ENCODE results near the gene UBD.

UBD gene

DNA sequence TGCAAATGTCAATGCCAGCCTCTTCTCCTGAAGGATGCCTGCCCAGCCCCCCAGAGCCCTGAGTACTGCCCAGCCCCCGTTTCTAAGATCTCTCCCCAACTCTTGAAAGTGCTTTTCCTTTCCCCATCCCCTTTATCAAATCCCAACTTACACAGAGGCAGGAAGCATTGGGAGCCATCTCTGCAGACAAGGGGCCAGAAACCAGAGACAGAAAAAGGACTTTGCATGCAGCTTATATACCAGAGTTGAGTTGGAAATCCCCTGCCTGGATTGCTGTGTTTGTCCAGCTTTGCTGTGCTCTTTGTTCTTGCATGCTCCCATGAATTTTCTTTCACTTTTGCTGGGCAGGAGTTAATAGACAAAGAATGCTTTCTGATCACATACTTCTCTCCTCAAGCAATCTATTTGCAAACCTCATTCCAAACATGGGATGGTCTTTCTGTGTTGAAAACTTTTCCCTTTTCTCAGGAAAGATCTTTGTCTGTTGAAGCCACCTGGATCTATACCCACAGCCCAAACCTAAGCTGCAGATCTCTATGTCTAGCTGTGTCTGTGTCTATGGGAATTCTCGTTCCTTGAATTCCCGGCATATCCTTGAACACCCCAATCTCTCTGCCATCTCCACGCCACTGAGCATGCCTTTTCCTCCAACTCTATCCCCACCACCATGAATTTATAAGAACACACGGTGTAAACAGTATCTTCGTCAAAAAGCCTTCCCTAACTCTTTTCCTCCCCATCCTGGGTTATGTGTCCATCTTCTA, at the start of gene UBD:
TSS of gene UBD (minus strand) at position 209 of the 764 bp plus-strand sequence. CDS start at position 178, 31 bp downstream.
- DNase-seq: no peak

DNA sequence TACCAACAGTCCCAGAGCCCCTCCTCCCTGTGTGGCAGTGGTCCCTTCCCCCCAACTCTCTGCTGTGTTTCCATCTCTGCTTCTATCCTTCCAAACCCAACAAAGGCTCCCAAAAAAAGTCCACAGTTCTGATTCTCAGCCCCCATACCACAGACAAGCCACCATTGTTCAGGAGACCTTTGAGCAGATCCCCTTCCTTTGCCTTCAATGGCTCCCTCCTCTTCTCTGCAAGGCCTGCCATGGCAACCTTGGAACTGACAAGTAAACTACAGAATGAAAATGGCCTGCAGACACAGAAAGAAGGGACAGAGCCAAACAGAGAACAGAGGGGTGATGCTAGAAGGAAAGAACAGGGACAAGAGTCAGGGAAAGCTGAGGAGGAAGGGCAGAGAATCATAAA, 48.6 kb upstream of the UBD start:
- DNase-seq: no peak

DNA sequence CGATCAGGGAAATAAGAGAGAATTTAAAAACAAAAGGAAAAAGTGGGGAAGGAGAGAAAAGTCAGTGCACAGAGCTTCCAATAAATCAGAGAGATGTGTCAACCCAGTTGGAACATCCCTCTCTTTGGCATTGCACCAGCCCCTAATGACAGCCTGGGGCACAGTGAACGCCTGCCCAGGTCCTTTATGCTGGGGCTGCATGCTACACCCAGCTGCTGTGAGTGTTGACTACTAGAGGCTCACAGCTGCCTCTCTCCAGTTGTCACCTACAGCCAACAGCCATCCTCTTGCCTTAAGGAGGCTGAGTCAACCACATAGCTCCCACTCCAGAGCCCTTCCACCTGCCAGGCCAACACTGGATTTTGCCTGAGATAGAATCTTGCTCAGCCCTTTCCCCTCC, 44.4 kb upstream of the UBD start:
- DNase-seq: no peak

DNA sequence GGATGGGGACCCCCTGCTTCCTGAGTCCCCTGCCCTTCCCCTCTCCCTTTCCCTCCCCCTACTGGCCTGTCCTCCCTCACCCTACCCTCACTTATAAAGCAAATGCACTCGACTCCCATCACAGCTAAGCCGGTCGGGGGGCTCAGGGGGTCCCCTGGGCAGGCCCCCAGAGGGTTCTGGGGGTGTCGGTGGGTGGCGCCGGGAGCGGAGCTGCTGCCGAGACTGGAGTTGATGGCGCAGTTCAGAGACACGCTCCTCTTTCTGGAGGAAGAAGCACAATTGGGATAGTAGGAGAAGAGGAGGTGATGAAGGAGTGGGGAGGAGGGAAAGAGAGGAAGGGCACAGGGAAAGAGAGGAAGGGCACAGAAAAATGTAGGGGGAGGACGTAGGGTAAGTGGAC, 43.9 kb upstream of the UBD start:
- DNase-seq: no peak

DNA sequence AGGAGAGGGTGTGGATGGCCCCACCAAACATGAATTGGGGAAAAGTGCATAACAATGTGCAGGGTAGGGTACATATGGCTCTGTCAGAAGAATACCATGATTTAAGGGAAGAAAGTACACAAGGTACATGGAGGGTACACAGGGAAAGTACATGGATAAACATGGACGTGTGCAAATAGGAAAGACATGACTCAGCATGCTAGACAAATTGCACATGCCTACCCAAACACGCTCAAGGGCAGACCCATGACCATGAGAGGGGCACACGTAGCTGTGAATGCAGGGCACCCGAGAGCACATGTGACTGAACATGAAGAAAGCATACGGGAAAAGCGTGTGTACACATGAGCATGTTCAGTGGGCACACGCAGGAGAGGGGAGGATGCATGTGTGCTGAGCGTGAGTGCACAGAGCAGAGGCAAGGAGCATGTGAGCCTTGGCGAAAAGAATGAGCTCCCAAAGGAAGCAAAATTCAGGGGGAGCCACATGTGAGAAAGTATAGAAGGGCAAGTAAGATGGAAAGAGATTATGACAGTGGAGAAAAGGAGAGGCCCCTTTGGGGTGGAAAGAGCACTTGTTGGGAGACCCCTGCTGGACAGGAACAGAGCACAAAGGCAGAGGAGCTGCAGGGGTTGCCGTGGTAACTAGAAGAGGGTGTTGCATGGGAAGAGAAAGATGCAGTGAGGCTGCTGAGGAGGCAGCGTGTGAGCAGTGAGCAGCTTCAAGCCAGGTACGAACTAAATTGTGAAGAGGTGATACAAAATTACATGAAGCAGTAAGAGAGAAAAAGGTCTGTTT, 43.2 kb upstream of the UBD start:
- DNase-seq: no peak

DNA sequence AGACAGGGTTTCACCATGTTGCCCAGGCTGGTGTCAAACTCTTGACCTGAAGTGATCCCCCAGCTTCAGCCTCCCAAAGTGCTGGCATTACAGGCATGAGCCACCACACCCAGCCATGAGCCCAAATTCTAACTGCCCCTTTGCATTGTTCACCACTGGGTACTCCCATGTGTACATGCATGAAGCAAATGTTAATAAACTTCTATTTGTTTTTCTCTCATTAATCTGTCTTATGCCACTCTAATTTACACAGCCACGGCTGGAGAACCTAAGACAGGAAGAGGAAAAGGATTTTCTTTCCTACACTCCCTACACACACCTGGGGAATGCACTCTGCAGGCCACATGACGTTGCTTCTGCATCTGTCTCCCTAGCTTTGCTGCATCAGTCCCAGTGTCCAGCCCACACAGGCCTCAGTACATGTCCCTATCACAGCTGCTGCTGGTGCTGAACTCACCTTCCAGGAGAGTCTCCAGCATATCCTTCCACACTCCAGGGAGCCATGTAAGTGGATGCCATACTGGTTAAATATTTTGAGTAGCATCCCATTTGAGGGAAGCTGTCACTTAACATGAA, 38.7 kb upstream of the UBD start:
- DNase-seq: no peak

DNA sequence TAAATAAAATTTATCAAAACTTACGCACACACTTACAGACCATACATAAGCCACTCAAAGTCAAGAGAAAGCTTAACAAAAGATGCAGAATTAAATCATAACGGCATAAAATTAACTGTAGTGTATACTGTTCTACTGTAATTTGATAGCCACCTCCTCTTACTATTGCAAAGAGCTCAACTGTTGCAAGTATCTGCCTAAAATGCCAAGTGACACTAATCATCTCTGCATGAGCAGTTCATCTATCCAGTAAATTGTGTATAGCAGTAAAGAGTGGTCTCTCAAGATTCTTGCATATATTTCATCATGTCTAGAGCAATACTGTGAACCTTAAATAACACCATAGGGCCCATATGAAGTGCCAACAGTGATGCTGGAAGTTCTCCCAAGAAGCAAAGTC, 37.7 kb upstream of the UBD start:
- DNase-seq: no peak

DNA sequence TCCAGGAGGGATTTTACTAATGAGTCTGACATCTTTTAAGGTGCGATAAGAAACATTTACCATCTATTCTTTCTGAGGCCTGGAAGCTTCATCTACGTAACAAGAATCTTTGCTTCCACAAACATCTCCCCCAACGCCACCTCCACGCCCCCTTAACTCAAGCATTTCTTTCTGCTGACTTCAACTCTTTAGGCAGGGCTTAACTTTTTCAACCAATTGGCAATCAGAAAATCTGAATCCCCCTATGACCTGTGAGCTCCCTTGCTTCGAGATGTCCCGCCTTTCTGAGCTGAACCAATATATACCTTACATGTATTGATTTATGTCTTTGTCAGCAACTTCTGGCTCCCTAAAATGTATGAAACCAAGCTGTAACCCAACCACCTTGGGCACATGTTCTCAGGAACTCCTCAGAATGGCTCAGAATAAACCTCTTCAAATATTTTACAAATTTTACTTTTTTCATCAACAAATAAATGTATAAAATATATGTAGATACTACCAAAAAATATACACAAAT, 36.9 kb upstream of the UBD start:
- no peak for DNase-seq

DNA sequence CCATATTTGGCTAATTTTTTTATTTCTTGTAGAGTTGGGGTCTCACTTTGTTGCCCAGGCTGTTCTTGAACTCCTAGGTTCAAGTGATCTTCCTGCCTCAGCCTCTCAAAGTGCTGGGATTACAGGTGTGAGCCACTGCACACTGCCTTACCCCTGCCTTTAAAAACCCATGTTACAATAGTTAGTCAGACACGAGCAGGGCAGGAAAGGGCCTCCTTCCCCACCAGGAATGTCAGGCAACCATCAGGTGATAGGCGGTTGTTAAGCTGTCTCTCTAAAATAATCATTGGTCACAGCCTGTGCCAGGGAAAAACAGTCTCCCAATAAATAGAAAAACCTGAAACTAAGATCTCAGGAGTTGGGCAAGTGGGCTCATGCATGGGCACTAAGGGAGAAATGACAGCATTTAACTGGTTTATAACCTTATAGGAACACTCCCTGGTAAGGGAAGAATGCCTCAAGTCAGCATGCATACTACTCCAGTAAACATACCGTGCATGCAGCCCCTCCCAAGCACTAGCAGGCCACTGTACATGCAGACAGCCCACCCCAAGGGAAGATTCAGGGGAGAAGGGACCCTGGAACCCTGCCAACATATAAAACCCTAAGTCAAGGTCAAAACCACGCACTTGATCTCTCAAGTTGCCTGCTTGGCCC, 33.8 kb upstream of the UBD start:
- DNase-seq: no peak

DNA sequence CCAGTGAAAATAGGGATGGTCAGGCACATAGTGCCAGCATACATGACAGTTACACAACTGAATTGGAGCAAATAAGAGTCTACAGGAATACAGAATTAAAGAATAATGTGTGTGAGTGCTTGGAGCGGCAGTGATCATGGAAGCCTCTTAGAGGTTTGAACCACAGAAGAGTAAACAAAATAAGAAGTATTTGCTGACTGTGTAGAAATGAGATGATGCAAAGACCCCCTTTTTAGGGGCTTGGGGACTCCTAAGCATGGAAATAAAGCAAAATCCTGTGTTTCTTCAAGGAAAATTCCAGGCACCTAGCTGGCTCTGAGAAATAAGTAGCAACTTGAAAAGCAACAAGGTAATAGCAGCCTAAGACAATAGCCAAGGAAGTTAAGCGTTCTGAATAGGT, 32.1 kb upstream of the UBD start:
- no peak for DNase-seq

DNA sequence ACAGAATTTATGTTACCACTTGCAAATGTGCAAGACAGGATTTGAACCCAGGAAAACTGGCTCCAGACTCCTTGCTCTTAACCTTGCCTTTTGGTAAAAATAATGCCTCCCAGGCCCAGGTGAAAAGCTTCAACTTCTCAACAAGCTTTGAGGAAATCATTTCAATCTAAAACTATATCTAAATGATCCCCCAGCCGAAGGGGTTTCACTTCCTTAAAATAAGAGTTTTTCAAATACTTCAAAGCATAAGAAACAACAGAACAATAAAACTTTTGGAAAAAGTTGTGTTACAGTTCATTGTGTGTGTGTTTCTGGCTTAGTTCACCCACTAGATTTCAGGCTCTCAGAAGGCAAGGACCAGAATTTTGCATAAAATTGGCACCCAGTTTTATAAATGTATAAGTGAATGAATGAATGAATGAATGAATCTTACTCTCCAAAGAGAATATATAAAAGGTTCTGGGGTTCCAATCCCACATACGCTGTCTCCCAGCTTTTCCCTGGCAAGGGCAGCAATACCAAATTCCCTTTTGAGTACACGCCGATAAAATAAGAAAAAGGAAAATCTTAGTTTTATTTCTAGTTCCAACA, 30.8 kb upstream of the UBD start:
- DNase-seq: no peak

DNA sequence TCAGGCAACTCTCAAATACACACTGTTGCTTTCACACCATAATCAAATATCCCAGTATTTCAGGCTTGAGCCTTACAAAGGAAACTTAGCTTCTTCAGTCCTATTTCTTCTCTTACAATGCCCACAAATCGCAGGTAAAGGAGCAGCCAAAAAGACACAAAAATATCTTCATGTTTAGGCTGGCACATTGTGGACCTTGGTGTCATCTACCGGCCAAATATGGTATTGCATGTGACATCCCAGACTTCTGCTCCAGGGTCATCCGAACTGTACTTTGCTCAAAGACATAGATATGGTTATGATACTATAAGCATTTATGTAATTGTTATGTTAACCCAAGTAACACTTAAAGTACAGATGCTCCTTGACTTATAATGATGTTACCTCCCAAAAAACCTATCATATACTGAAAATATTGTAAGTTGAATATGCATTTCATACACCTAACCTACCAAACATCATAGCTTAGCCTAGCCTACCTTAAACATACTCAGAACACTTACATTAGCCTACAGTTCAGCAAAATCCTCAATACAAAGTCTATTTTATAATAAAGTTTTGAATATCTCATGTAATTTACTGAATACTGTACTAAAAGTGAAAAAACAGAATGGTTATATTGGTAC, 30.0 kb upstream of the UBD start:
- peak; percentile 50 to 61 for DNase-seq

DNA sequence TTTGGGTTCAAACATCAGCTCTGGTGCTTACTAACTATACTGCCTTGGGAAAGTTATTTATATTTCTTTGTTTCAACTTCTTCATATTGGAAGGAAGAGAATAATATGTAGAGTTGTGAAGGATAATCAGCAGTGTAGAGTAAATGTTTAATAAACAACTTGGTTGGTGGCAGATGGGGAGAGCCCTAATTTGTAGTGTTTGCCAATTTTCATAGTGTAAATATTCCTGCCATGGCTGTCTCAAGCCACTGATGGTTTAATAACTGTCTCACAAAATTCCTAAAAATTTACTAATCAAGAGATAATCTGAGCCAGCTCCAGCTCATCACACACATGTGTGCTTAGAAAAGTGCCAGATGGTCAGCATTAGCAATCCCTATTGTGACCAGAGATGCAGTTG, 25.3 kb upstream of the UBD start, which contains the start of gene OR2H2:
TSS of gene OR2H2 (plus strand) at position 301 of the 400 bp plus-strand sequence. CDS start 2,824 bp downstream, outside the sequence.
- no peak for DNase-seq

DNA sequence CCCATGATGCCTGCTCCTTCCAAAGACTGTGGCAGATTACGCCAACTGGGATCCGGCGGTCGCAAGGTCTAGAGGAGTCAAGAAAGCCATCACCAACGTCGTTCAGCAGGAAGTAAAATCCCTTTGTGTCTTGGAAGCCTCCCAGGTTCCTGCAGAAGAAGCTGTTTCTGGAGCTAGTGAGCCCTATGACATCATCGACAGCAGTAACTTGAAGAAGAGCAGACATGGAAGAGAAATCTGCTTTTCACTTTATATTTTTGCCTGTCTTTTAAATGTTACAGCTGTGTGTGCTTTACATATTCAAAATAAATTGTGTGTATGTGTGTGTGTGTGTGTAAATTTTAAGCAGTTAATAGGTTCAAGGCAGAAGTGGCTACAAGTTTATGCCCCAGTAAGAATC, 18.0 kb upstream of the UBD start:
- DNase-seq: no peak

DNA sequence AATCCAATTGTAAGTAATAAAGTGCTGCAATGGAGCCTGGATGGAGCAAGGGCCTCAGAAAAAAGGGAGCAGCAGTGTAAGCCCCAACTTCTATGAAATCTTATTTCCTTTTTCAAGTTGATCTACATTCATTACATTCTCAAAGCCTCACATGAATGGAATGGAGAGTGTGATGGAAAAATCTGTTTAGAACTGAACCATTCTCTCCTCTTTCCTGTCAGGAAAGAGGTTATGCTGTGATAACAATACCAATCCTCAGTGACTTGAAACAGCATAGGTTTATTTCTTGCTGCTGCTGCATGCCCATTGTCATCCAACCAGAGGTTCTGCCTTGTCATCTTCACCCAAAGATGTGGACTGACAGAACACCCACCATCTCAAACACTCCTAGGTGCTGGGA, 16.5 kb upstream of the UBD start:
- DNase-seq: no peak

DNA sequence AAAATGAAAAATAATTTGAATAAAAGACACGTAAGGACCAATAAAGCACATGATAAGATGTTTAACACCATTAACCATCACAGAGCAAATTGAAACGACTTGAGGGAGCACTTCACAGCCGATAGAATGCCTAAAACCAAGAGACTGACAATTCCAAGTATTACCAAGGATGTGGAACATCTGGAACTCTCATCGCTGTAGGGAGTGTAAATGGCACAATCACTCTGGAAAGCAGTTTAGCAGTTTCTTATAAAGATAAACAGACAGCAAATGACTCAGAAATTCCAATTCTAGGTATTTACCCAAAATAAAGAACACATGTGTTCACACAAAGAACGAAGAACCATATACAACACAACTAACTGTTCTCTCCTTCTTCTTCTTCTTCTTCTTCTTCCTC, 8.5 kb upstream of the UBD start:
- DNase-seq: no peak

DNA sequence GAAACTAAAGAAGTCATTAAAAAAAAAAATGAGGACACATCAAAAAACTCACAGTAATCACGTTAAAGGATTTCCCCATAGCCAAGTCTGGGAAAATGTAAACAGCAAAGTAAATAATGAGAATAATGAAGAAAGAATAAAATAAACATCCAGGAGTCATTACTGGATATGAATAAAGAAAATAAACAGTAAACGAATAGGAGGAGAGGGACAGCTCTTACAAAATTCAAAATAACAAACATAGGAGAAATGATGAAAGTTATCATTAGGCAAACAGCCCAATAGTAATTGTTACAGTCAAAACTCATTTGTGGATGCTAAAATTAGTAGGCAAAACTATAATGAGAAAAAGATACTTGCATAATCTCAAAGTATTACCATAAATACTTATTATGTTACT, 8.0 kb upstream of the UBD start:
- DNase-seq: no peak

DNA sequence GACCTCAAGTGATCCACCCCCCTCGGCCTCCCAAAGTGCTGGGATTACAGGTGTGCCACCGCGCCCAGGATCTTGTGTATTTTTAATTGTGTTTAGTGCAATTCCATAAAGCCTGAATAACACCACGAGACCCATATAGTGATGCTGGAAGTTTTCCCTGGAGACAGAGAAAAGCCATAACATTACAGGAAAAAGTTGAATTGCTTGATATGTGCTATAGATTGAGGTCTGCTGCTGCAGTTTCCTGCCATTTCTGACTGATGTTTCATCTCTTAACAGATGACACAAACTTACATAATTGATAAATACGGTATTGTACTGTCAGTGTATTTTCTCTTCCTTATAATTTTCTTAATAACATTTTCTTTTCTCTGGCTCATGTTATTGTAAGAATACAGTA, 7.3 kb upstream of the UBD start:
- DNase-seq: no peak

DNA sequence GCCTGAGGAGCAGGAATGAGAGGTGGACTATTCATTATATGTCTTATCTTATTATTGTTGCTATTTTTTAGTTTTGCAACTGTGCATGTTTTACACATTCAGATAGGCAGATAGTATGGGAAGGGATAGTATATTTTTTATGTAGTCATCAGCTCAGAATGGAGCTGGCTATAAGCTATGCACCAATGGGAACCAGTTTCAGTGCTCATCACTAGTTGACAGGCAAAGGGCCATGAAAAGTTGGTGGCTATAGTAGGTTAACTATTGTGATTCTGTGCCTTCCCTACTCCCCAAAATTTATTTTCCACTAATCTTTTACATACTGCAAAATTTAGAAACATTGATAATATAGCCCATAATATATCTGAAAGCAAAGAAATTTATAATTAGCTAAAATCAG, 5.3 kb upstream of the UBD start:
- DNase-seq: no peak

DNA sequence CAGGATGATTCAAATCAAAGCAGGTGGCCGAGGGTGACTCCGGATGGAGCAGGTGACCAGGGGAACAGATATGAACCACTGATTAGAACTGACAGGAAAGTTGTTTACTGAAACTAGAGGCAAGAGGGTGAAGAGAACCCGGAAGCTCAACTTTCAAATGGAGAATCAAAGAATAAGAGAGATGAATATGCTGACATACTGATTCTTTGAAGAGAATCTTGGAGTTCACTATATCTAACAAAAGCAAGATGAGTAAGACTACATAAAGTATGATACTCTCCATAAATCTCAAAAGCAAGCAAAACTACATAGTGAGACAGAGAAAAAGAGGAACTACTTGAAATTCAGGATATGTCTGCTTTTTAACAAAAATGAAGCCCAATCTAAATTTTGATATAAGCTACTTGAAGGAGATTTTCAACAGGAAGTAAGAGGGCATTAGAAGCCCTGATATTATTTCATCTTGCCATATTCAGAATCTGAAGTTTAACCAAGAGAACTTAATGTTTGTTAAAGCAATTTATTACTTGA, 4.0 kb upstream of the UBD start:
- DNase-seq: no peak

DNA sequence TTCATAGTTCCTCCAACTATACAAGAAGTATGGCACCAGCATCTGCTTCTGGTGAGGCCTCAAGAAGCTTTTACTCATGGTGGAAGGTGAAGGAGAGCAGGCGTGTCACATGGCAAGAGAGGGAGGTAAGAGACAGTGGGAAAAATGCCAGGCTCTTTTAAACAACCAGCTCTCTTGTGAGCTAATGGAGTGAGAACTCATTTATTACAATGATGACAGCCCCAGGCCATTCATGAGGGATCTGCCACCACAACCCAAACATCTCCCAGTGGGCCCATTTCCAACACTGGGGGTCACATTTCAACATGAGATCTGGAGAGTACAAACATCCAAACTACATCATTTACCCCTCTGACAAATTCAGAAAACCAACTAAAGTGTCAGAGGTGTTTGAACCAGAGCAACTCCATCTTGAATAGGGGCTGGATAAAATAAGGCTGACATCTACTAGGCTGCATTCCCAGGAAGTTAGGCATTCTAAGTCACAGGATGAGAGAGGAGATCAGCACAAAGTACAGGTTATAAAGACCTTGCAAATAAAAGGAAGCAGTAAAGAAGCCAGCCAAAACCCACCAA, 2.2 kb upstream of the UBD start:
- no peak for DNase-seq

DNA sequence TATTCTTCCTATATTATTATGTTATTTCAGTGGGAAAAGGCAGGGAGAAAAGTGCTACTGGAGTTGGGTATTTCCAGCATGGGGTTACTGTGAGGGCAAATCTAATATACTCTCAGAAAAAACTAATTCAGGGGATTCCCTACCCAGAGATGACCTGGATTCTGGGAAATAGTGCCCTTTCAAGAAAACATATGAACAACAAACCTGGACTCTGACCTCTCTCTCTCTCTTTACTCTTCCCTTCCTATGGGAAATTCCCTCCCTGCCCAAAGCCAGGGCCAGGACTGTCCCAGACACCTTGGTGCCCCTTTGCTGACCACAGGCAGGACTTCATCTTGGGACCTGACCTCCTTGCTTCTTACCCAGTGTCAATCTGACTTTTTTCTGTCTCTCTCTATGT, 1.6 kb upstream of the UBD start:
- DNase-seq: no peak

All from stimulated activated CD4-positive, alpha-beta T cell treated with anti-CD3 and anti-CD28 coated beads, Interleukin-2, amount 100 ng/mL, for 48 hours (primary cell).